ENCODE data around the gene KRTAP9-9.
"Not testable (repeated sequence)": the region's sequence is repeated elsewhere in the genome, so short reads cannot be mapped to it uniquely, and the experiment has no call there.

KRTAP9-9 gene

GRCh38 chr17:41265078-41265477 is 9.9 kb downstream of the KRTAP9-9 start, which contains the start of gene KRTAP9-6:
Gene KRTAP9-6 (plus strand): TSS chr17:41265378. CDS start chr17:41265378, 0 bp downstream.
- no peak for DNase-seq (ENCODE audit: low read depth)

DNA sequence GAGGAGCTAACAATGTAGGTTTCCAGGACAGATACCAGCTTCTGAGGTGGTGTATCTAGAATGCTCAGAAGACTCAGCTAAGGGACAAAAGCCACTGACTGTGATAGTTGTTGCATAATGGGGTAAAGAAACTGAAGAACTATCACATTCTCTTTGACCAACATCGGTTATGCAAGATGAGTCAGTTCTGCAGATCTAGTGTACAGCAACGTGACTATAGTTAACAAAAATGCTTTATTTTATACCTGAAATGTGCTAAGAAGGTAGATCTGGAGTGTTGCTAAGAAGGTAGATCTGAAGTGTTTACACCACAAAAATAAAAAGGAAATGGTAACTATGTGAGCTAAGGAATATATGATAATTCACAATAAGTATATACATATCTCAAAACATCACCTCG is 12.5 kb downstream of the KRTAP9-9 start:
- peak; percentile 55 for DNase-seq (ENCODE audit: low read depth)

- not testable (repeated sequence) for DNase-seq (ENCODE audit: low read depth)
Observed at GRCh38 chr17:41271323-41271722, 16.1 kb downstream of the KRTAP9-9 start.

DNA sequence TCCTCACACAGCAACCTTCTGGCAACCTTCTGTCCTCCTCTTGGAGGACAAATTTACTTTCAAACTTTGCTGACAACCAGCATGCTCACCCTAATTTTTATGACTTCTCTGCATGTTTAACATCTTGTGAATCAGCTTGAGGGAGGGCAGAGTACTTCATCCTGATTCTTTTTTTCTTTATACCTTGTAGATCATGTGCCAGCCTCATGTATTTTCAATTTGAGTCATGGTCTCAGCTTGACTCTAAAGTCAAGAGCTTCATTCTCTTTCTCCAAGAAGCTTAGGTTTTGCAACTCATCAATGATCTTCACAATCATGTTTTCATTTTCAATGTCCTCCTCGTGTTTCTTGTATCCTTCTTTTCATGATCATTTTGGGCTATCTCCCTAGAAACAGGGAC is 16.7 kb downstream of the KRTAP9-9 start:
- no peak for DNase-seq (ENCODE audit: low read depth)

DNA sequence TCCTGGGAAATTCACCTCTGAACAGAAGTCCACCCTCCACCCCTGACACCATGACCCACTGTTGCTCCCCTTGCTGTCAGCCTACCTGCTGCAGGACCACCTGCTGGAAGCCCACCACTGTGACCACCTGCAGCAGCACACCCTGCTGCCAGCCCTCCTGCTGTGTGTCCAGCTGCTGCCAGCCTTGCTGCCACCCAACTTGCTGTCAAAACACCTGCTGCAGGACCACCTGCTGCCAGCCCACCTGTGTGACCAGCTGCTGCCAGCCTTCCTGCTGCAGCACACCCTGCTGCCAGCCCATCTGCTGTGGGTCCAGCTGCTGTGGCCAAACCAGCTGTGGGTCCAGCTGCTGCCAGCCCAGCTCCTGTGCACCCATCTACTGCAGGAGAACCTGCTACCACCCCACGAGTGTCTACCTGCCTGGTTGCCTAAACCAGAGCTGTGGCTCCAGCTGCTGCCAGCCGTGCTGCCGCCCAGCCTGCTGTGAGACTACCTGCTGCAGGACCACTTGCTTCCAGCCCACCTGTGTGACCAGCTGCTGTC is 20.5 kb downstream of the KRTAP9-9 start, which contains the start of gene KRTAP9-7:
KRTAP9-7 (plus strand) TSS at position 51 of the 543 bp plus-strand sequence; CDS start at position 51, 0 bp downstream.
- not testable (repeated sequence) for DNase-seq (ENCODE audit: low read depth)

DNA sequence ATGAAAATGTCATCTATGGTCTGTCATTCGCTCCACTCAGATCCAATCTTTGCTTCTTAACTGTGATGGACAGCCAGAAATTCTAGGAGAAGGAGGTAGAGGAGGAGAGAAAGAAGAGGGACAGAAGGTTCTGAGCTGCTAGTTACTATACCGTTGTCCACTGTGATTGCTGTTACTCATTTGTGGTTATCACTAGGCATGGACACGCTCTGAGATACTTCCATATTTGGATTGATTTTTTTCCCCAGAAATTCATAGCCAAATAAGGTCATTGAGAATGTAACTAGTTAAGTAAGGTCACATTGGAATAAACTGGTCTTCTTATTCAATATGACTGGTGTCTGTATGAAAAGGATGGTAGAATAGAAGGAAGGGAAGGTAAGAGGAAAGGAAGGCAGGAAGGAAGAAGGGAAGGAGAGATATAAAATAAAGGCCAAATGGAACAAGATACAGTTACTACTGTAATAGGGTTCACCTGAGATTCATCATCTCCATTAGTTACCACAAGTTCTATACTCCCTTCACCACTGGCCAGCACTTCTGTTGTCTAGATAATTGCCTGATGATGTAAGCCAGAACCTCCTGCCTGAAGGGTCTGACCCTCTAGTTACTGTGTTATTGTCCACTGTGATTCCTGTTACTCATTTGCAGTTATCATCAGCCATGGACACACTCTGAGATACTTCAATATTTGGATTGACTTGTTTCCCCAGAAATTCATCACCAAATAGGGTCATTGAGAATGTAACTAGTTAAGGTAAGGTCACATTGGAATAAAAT is 23.2 kb downstream of the KRTAP9-9 start:
- DNase-seq (ENCODE audit: low read depth), result no peak

- DNase-seq (ENCODE audit: low read depth), result no peak
Observed at GRCh38 chr17:41284043-41284442, 28.9 kb downstream of the KRTAP9-9 start.

DNA sequence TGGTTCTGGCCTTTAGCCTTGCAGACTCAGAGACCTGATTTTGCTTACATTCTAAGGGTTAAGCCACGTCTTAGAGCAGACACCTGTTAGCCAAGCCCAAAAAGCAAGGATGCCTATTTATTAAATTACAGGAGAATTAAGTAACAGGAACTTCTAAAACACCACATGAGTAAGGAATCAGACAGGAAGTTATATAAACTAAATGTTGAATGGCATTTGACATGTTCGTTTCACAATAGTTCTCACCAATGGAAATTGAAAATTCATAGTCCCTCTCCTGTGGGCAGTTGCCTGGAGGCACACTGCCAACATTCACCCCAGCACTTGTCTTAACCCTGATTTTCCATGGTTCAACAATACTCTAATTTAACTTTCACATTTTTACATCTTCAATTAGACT is 29.4 kb downstream of the KRTAP9-9 start:
- no peak for DNase-seq (ENCODE audit: low read depth)

- no peak for DNase-seq (ENCODE audit: low read depth)
Observed at GRCh38 chr17:41287050-41287449, 31.9 kb downstream of the KRTAP9-9 start.

GRCh38 chr17:41294016-41294415 is 38.8 kb downstream of the KRTAP9-9 start:
- DNase-seq (ENCODE audit: low read depth), result no peak

DNA sequence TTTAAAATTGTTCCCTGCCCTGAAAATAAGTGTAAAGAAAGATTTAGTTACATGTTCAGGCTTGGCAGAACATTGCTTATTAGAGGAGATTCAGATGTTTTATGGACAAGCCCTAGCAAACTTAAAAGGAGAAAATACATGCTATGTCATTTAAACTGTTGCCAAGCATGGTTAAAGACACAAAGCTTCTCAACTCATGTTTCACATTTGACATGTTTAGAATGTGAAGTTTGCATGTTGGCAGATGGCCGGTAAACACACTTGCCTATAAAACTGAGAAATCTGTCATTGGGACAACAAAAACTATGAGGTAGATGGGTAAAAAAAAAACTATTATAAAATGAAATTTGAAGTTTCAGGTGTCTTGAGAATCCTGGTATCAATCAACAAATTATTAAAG is 41.7 kb downstream of the KRTAP9-9 start:
- no peak for DNase-seq (ENCODE audit: low read depth)

- no peak for DNase-seq (ENCODE audit: low read depth)
Observed at GRCh38 chr17:41298458-41299135, 43.4 kb downstream of the KRTAP9-9 start.

DNA sequence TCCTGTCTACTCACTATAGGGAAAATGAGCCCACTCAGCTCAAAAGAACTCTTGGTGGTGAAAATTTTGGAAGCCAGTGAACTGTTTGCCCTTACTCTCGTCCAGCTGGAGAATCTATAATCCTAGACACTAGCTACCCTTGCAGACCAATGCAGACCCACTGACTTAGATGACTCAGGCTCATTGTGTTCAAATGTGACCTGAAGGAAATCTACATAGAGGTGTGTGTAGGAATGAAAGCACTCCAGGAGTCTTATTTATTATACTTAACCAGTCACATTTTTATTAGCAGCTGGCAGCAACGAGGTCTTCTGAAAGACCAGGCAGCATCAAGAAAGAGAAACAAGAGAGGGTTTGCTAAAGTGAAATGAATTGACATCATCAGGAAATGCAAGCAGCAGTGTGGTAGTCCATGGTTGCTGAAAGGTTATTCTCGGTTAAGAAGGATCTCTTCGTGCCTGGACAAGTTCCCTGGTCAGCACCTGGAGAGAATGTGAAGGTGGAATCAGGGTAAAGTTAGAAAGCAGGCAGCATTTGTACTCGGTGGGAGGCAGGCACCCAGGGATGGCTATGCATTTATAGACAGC is 46.1 kb downstream of the KRTAP9-9 start:
- no peak for DNase-seq (ENCODE audit: low read depth)

DNA sequence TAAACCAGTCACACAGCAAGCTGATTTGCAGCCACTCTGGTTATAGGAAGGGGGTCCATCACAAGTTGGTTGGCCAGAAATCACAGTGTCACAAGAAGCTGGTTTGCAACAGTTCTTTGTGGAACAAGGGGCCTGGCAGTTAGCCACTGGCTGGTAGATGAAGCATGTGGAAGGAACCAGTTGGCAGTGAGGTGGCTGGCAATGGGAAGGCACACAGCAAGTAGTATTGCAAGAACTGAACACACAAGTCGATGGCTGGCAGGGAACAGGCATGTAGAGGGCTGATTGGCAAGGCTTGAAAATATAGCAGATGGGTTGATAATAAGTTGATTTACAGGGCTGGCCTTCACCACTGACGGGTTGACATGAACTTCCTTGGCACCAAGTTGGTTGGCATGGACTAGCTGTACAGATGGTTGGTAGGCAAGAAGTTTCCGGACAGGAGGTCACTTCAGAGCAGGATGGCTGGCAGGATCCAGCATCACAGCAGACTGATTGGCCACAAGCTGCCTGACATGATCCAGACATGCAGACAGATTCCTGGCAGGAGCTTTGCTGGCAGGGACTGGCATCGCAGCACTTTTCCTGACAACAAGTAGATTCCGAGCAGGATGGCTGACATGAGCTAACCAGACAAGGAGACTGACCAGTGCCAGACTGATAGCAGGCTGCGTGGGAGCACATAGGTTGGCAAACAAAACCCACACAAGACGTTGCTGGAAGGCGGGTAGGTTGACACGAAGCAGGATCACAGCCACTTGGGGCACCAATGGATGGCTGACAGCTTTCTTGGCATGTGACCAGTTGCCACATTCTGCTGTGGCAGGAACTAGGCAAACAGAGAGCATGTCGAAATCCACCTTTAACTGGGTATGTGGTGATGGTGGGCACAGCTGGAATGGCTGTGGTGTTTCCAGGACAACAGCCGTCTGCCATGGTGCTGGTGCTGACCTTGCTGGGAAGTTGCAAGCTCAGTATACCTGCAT is 47.0 kb downstream of the KRTAP9-9 start, which contains the start of gene KRTAP29-1:
KRTAP29-1 (minus strand) TSS at position 936 of the 986 bp plus-strand sequence; CDS start at position 936, 0 bp downstream.
- DNase-seq (ENCODE audit: low read depth), result no peak

DNA sequence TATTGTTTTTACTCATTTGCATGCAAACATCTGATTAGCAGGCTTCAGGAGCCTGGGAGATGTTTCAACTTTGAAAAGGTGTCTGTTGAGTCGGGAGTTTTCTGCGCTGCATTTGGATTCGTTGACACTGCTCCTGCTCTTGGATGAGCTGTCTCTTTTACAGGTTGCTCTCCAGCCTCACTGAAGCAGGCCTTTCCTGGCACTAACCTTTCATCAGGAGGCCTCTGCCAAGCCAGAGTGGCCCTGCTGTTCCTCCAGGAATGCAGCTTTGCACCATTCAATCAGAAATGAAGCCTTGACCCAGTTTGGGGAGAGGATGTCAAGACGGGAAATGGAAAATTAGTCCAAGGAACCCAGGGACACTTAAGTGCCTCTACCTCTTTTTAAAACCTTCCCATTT is 47.8 kb downstream of the KRTAP9-9 start:
- DNase-seq (ENCODE audit: low read depth), result no peak

DNA sequence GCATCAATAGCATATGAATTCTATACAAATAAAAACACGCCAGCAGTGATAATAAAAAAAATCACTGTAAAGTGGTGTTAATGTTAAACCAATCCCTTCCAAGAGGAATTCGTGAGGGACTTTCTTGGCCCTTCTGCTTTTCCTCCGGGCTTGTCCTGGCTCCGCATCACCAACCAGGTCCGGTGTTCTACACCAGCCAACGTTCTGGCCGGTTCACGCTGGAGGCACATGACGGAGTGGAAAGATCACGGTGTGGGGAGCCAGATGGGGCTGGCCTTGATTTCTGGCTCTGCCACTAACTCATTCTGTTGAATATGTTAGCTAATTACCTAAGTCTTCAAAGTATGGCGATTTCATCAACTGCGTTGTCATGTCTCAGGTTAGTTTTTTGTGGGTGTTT is 48.9 kb downstream of the KRTAP9-9 start:
- DNase-seq (ENCODE audit: low read depth), result no peak

Measured in ELR (cell line).